GM13977 (cell line): ENCODE results near the gene MS4A10.

ENCODE experiments used
- DNase-seq: peaks from one replicate; pipeline ENCODE4 v3.0.0; 2012; ENCODE audit warnings: low spot score
- in situ Hi-C: fragments of 300-500 bp; cut with MboI; formaldehyde crosslinking; loops from one replicate; pipeline ENCODE4 v1.12.0; 2022; ENCODE audit warnings: low sequenced_read_pairs, low pct_unique_long_range_greater_than_20kb, mixed read lengths, inconsistent platforms; ENCODE audit not compliant: unreplicated experiment
- TF ChIP-seq, protein P1 (sequence below): IDR thresholded peaks from 2 replicates; pipeline ENCODE4 v1.5.1; 2012; ENCODE audit warnings: mild to moderate bottlenecking, control low read depth; ENCODE audit not compliant: insufficient read depth; ENCODE audit errors: extremely low read depth, missing control alignments

MS4A10 gene

GRCh38 chr11:60748225-60748624, 36.9 kb upstream of the MS4A10 start:
- TF ChIP-seq, protein P1, sequence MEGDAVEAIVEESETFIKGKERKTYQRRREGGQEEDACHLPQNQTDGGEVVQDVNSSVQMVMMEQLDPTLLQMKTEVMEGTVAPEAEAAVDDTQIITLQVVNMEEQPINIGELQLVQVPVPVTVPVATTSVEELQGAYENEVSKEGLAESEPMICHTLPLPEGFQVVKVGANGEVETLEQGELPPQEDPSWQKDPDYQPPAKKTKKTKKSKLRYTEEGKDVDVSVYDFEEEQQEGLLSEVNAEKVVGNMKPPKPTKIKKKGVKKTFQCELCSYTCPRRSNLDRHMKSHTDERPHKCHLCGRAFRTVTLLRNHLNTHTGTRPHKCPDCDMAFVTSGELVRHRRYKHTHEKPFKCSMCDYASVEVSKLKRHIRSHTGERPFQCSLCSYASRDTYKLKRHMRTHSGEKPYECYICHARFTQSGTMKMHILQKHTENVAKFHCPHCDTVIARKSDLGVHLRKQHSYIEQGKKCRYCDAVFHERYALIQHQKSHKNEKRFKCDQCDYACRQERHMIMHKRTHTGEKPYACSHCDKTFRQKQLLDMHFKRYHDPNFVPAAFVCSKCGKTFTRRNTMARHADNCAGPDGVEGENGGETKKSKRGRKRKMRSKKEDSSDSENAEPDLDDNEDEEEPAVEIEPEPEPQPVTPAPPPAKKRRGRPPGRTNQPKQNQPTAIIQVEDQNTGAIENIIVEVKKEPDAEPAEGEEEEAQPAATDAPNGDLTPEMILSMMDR, result no peak
- in situ Hi-C loops, result no loop called here

GRCh38 chr11:60748821-60749220, 36.3 kb upstream of the MS4A10 start:
- no peak for DNase-seq
- in situ Hi-C loops, result no loop called here
- TF ChIP-seq, protein P1, result no peak

More at GRCh38 chr11:60748225-60748624, 36.9 kb upstream of the MS4A10 start:
- no peak for DNase-seq

DNA sequence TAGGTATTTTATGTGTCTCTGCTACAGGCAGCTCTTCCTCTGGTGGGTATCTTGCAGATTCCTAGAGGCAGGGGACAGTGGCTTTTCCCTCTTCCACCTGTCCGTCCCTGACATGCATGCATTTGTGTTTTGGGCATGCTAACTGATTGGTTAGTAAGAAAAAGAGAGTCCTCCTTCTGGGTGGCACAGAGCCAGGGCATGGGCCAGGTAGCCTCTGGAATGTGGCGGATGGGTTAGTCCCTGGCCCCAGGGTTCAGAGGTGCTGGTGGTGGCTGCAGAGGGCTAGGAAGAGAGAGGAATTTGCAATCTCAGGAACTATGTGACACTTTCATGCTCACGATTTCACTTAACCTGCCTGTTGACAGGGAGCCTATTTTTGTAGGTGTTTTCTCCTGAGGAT, 34.2 kb upstream of the MS4A10 start:
- DNase-seq, result no peak

DNA sequence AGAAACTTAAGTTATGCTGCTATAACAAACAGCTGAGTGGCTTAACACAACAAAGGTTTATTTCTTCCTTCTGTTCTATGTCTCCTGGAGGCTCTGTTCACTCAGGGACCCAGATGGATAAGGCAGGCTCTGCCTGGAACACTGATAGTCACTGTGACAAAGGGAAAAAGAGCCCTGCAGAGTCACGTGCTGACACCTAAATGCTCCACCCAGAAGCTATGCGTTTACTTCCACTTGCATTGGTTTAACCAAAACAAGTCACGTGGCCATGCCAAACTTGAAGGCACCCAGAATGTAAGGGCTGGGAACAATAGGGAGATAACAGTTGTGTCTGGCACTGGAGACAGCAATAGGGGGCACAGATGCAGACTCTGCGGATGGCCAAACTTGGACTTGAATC, 31.8 kb upstream of the MS4A10 start:
- no peak for DNase-seq
- TF ChIP-seq, protein P1, result no peak
- in situ Hi-C loops, result loop anchor here (25.0 kb wide), 1 partner anchor 391 kb away; no protein-coding TSS in a partner anchor

More for the DNA sequence above, 34.2 kb upstream of the MS4A10 start:
- in situ Hi-C loops, result loop anchor here (25.0 kb wide), 1 partner anchor 389 kb away; no protein-coding TSS in a partner anchor
- TF ChIP-seq, protein P1, result no peak

DNA sequence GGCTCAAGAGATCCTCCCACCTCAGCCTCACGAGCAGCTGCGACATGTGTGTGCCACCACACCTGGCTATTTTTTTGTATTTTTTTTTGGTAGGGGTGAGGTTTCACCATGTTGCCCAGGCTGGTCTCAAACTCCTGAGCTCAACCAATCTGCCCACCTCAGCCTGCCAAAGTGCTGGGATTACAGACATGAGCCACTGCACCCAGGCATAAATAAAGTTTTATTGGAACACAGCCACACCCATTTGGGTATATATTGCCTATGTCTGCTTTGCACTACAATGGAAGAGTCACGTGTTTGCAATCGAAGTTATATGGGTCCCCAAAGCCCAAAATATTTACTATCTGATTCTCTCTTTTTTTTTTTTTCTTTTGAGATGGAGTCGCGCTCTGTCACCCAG, 30.2 kb upstream of the MS4A10 start:
- DNase-seq, result no peak
- in situ Hi-C loops, result loop anchor here (25.0 kb wide), 1 partner anchor 393 kb away; no protein-coding TSS in a partner anchor
- TF ChIP-seq, protein P1, result no peak

GRCh38 chr11:60756307-60757032, 28.7 kb upstream of the MS4A10 start, which contains the start of gene MS4A15:
TSS of gene MS4A15 (plus strand) at chr11:60756867. CDS start at chr11:60763734, 6,867 bp downstream.
- DNase-seq, result peak; percentile 48
- in situ Hi-C loops, result loop anchor here (25.0 kb wide), 1 partner anchor 394 kb away; no protein-coding TSS in a partner anchor
- TF ChIP-seq, protein P1, result peak; percentile 46
